Astrocyte of the cerebellum (primary cell): ENCODE results near the gene CHST13.
"Not testable (repeated sequence)": the region's sequence is repeated elsewhere in the genome, so short reads cannot be mapped to it uniquely, and the experiment has no call there.

ENCODE experiments used
- DNase-seq: peaks from one replicate; pipeline ENCODE4 v3.0.0-alpha.2; 2011; ENCODE audit warnings: low read depth
- H3K4me3 ChIP-seq: 2 replicates; pipeline ENCODE4 v1.5.1; 2011; ENCODE audit warnings: mild to moderate bottlenecking, low read depth, low read length, moderate library complexity
- CTCF ChIP-seq: IDR thresholded peaks from 2 replicates; pipeline ENCODE4 v1.5.1; 2012; ENCODE audit warnings: low read length, low read depth, moderate library complexity, mild to moderate bottlenecking; ENCODE audit errors: missing control alignments
- in situ Hi-C: cut with HindIII; loops from 2 replicates; pipeline ENCODE4 v1.10.0; 2017; ENCODE audit warnings: low sequenced_read_pairs

Gene CHST13

GRCh38 chr3:126533506-126533905 lies 9.6 kb downstream of the CHST13 start:
- no peak for TF ChIP-seq CTCF
- in situ Hi-C loops, result no loop called here
- no peak overlapping the region for H3K4me3 ChIP-seq
- no peak for DNase-seq

DNA sequence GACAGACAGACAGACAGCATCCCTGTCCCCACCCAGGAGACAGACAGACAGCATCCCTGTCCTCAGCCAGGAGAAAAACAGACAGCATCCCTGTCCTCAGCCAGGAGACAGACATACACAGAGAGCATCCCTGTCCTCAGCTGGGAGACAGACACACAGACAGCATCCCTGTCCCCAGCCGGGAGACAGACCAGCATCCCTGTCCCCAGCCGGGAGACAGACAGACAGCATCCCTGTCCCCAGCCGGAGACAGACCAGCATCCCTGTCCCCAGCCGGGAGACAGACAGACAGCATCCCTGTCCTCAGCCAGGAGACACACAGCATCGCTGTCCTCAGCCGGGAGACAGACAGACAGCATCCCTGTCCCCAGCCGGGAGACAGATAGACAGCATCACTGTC lies 10.8 kb downstream of the CHST13 start:
- H3K4me3 ChIP-seq, DNase-seq, in situ Hi-C loops: not testable (repeated sequence)

- no peak overlapping the region for H3K4me3 ChIP-seq
- in situ Hi-C loops, result no loop called here
- no peak for DNase-seq
- no peak for TF ChIP-seq CTCF
Measured at GRCh38 chr3:126535636-126536035, 11.7 kb downstream of the CHST13 start.

GRCh38 chr3:126536126-126536525 lies 12.2 kb downstream of the CHST13 start:
- DNase-seq, result no peak
- no peak for TF ChIP-seq CTCF
- no peak overlapping the region for H3K4me3 ChIP-seq
- in situ Hi-C loops, result no loop called here

- in situ Hi-C loops, result no loop called here
Measured at GRCh38 chr3:126537116-126537729, 13.3 kb downstream of the CHST13 start.

GRCh38 chr3:126537730-126538281 lies 13.9 kb downstream of the CHST13 start:
- in situ Hi-C loops, result no loop called here
- H3K4me3 ChIP-seq, result no peak overlapping the region
- no peak for TF ChIP-seq CTCF
- DNase-seq, result no peak

More at GRCh38 chr3:126537116-126537729, 13.3 kb downstream of the CHST13 start:
- H3K4me3 ChIP-seq, result no peak overlapping the region
- DNase-seq, result no peak
- no peak for TF ChIP-seq CTCF

DNA sequence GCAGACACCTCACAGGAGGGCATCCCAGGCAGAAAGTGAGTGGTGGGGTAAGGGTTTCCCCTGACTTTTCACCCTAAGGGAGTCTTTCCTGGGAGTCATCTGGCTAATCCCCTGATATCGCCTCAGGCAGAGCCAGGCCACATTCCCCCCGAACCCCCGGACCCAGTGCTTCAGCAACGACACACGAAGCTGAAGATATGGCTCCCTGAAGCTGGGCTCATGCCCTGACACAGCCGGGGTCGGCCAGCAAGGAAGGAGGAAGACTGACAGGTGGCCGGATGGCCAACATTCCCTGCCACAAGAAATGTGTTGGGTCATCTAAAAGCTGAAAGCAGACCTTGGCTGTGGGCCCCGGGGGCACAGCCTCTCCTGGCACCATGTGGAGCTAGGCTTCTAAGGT lies 14.4 kb downstream of the CHST13 start:
- in situ Hi-C loops, result no loop called here
- no peak for TF ChIP-seq CTCF
- DNase-seq, result no peak
- H3K4me3 ChIP-seq, result no peak overlapping the region
